ENCODE measurements around the gene EEF1E1.
A peak's percentile ranks its signal among the peaks of the same experiment; 100 is the strongest.
"Not testable (repeated sequence)": the region's sequence is repeated elsewhere in the genome, so short reads cannot be mapped to it uniquely, and the experiment has no call there.

The EEF1E1 gene

GRCh38 chr6:8063761-8064637, 38.3 kb downstream of the EEF1E1 start, which contains the start of gene BLOC1S5:
Gene BLOC1S5 (minus strand): TSS chr6:8064389. CDS start chr6:8064376, 13 bp downstream.
- Histone ChIP-seq H3K36me3 (ENCODE audit: control insufficient read depth in 2 of 2, insufficient read depth in 2 of 2, low read length in 2 of 2) (peaks cover 2 to 7% of the 10 kb centered on the region in 2 donors), H3K27ac (ENCODE audit: low read length) (peak within 1 kb of the TSS; percentile 84), H3K4me3 (ENCODE audit: low read length in 2 of 2) (peak within 1 kb of the TSS; percentile 86 to 90), H3K27me3 (ENCODE audit: control insufficient read depth in 1 of 2, insufficient read depth in 2 of 2, low read length in 2 of 2) (no peaks in the 10 kb centered on the region), H3K4me1 (ENCODE audit: control insufficient read depth, insufficient read depth, low read length) (peaks cover 5% of the 10 kb centered on the region), H3K9ac (ENCODE audit: low read length in 2 of 2) (peak within 1 kb of the TSS; percentile 85 to 91), H3K9me3 (ENCODE audit: control insufficient read depth in 2 of 2, low read length in 2 of 2) (no peaks in the 10 kb centered on the region)

GRCh38 chr6:8061736-8062135, 40.6 kb downstream of the EEF1E1 start:
- no peaks in the 10 kb centered on the region for H3K27me3 ChIP-seq (ENCODE audit: control insufficient read depth in 1 of 2, insufficient read depth in 2 of 2, low read length in 2 of 2)

GRCh38 chr6:8060346-8060745, 42.0 kb downstream of the EEF1E1 start:
- H3K9me3 ChIP-seq (ENCODE audit: control insufficient read depth in 2 of 2, low read length in 2 of 2) = no peaks in the 10 kb centered on the region
- peaks cover 2 to 13% of the 10 kb centered on the region in 2 donors for H3K36me3 ChIP-seq (ENCODE audit: control insufficient read depth in 2 of 2, insufficient read depth in 2 of 2, low read length in 2 of 2)
- H3K27ac ChIP-seq (ENCODE audit: low read length) = no peak overlapping the region
- no peak overlapping the region for H3K4me3 ChIP-seq (ENCODE audit: low read length in 2 of 2)
- H3K9ac ChIP-seq (ENCODE audit: low read length in 2 of 2) = no peak overlapping the region
- no peaks in the 10 kb centered on the region for H3K27me3 ChIP-seq (ENCODE audit: control insufficient read depth in 1 of 2, insufficient read depth in 2 of 2, low read length in 2 of 2)
- peaks cover 5% of the 10 kb centered on the region for H3K4me1 ChIP-seq (ENCODE audit: control insufficient read depth, insufficient read depth, low read length)

More at GRCh38 chr6:8061736-8062135, 40.6 kb downstream of the EEF1E1 start:
- H3K36me3 ChIP-seq (ENCODE audit: control insufficient read depth in 2 of 2, insufficient read depth in 2 of 2, low read length in 2 of 2) = peaks cover 2 to 9% of the 10 kb centered on the region in 2 donors
- no peak overlapping the region for H3K4me3 ChIP-seq (ENCODE audit: low read length in 2 of 2)
- no peak overlapping the region for H3K27ac ChIP-seq (ENCODE audit: low read length)
- H3K9ac ChIP-seq (ENCODE audit: low read length in 2 of 2) = no peak overlapping the region
- H3K4me1 ChIP-seq (ENCODE audit: control insufficient read depth, insufficient read depth, low read length) = peaks cover 5% of the 10 kb centered on the region
- H3K9me3 ChIP-seq (ENCODE audit: control insufficient read depth in 2 of 2, low read length in 2 of 2) = no peaks in the 10 kb centered on the region

- Histone ChIP-seq H3K9ac (ENCODE audit: low read length in 2 of 2) (no peak overlapping the region), H3K27me3 (ENCODE audit: control insufficient read depth in 1 of 2, insufficient read depth in 2 of 2, low read length in 2 of 2) (no peaks in the 10 kb centered on the region), H3K4me3 (ENCODE audit: low read length in 2 of 2) (no peak overlapping the region), H3K9me3 (ENCODE audit: control insufficient read depth in 2 of 2, low read length in 2 of 2) (no peaks in the 10 kb centered on the region), H3K27ac (ENCODE audit: low read length) (no peak overlapping the region), H3K4me1 (ENCODE audit: control insufficient read depth, insufficient read depth, low read length) (no peaks in the 10 kb centered on the region), H3K36me3 (ENCODE audit: control insufficient read depth in 2 of 2, insufficient read depth in 2 of 2, low read length in 2 of 2) (peaks cover 2 to 13% of the 10 kb centered on the region in 2 donors)
Observed at GRCh38 chr6:8059129-8059528, 43.2 kb downstream of the EEF1E1 start.

- Histone ChIP-seq H3K9me3 (ENCODE audit: control insufficient read depth in 2 of 2, low read length in 2 of 2) (no peaks in the 10 kb centered on the region), H3K27ac (ENCODE audit: low read length) (no peak overlapping the region), H3K9ac (ENCODE audit: low read length in 2 of 2) (no peak overlapping the region), H3K4me3 (ENCODE audit: low read length in 2 of 2) (no peak overlapping the region), H3K27me3 (ENCODE audit: control insufficient read depth in 1 of 2, insufficient read depth in 2 of 2, low read length in 2 of 2) (no peaks in the 10 kb centered on the region), H3K36me3 (ENCODE audit: control insufficient read depth in 2 of 2, insufficient read depth in 2 of 2, low read length in 2 of 2) (peaks cover 4 to 13% of the 10 kb centered on the region in 2 donors), H3K4me1 (ENCODE audit: control insufficient read depth, insufficient read depth, low read length) (no peaks in the 10 kb centered on the region)
Observed at GRCh38 chr6:8057793-8058192, 44.6 kb downstream of the EEF1E1 start.

GRCh38 chr6:8057263-8057662, 45.1 kb downstream of the EEF1E1 start:
- H3K9me3 ChIP-seq (ENCODE audit: control insufficient read depth in 2 of 2, low read length in 2 of 2) = no peaks in the 10 kb centered on the region
- no peaks in the 10 kb centered on the region for H3K4me1 ChIP-seq (ENCODE audit: control insufficient read depth, insufficient read depth, low read length)
- H3K27me3 ChIP-seq (ENCODE audit: control insufficient read depth in 1 of 2, insufficient read depth in 2 of 2, low read length in 2 of 2) = no peaks in the 10 kb centered on the region
- H3K27ac ChIP-seq (ENCODE audit: low read length) = no peak overlapping the region
- peaks cover 5 to 13% of the 10 kb centered on the region in 2 donors for H3K36me3 ChIP-seq (ENCODE audit: control insufficient read depth in 2 of 2, insufficient read depth in 2 of 2, low read length in 2 of 2)
- H3K4me3 ChIP-seq (ENCODE audit: low read length in 2 of 2) = no peak overlapping the region
- H3K9ac ChIP-seq (ENCODE audit: low read length in 2 of 2) = no peak overlapping the region

- Histone ChIP-seq H3K4me1 (ENCODE audit: control insufficient read depth, insufficient read depth, low read length) (no peaks in the 10 kb centered on the region), H3K9ac (ENCODE audit: low read length in 2 of 2) (no peak overlapping the region), H3K27ac (ENCODE audit: low read length) (no peak overlapping the region), H3K4me3 (ENCODE audit: low read length in 2 of 2) (no peak overlapping the region), H3K27me3 (ENCODE audit: control insufficient read depth in 1 of 2, insufficient read depth in 2 of 2, low read length in 2 of 2) (no peaks in the 10 kb centered on the region), H3K36me3 (ENCODE audit: control insufficient read depth in 2 of 2, insufficient read depth in 2 of 2, low read length in 2 of 2) (peaks cover 3 to 6% of the 10 kb centered on the region in 2 donors), H3K9me3 (ENCODE audit: control insufficient read depth in 2 of 2, low read length in 2 of 2) (no peaks in the 10 kb centered on the region)
Observed at GRCh38 chr6:8054276-8054675, 48.1 kb downstream of the EEF1E1 start.

GRCh38 chr6:8047541-8048292, 54.6 kb downstream of the EEF1E1 start:
- Histone ChIP-seq H3K36me3 (ENCODE audit: control insufficient read depth in 2 of 2, insufficient read depth in 2 of 2, low read length in 2 of 2) (peaks cover 0 to under 1% of the 10 kb centered on the region in 2 donors), H3K27me3 (ENCODE audit: control insufficient read depth in 1 of 2, insufficient read depth in 2 of 2, low read length in 2 of 2) (no peaks in the 10 kb centered on the region), H3K9ac (ENCODE audit: low read length in 2 of 2) (no peak overlapping the region), H3K4me3 (ENCODE audit: low read length in 2 of 2) (no peak overlapping the region), H3K27ac (ENCODE audit: low read length) (no peak overlapping the region), H3K4me1 (ENCODE audit: control insufficient read depth, insufficient read depth, low read length) (no peaks in the 10 kb centered on the region), H3K9me3 (ENCODE audit: control insufficient read depth in 2 of 2, low read length in 2 of 2) (no peaks in the 10 kb centered on the region)

GRCh38 chr6:8045769-8046168, 56.6 kb downstream of the EEF1E1 start:
- not testable (repeated sequence) for H3K4me3 ChIP-seq (ENCODE audit: low read length in 2 of 2); H3K9ac ChIP-seq (ENCODE audit: low read length in 2 of 2); H3K27me3 ChIP-seq (ENCODE audit: control insufficient read depth in 1 of 2, insufficient read depth in 2 of 2, low read length in 2 of 2); H3K9me3 ChIP-seq (ENCODE audit: control insufficient read depth in 2 of 2, low read length in 2 of 2); H3K27ac ChIP-seq (ENCODE audit: low read length); H3K36me3 ChIP-seq (ENCODE audit: control insufficient read depth in 2 of 2, insufficient read depth in 2 of 2, low read length in 2 of 2); H3K4me1 ChIP-seq (ENCODE audit: control insufficient read depth, insufficient read depth, low read length)

- Histone ChIP-seq H3K27ac (ENCODE audit: low read length) (no peak overlapping the region), H3K4me3 (ENCODE audit: low read length in 2 of 2) (no peak overlapping the region), H3K36me3 (ENCODE audit: control insufficient read depth in 2 of 2, insufficient read depth in 2 of 2, low read length in 2 of 2) (peaks cover 5 to 10% of the 10 kb centered on the region in 2 donors), H3K4me1 (ENCODE audit: control insufficient read depth, insufficient read depth, low read length) (no peaks in the 10 kb centered on the region), H3K27me3 (ENCODE audit: control insufficient read depth in 1 of 2, insufficient read depth in 2 of 2, low read length in 2 of 2) (no peaks in the 10 kb centered on the region), H3K9ac (ENCODE audit: low read length in 2 of 2) (no peak overlapping the region), H3K9me3 (ENCODE audit: control insufficient read depth in 2 of 2, low read length in 2 of 2) (no peaks in the 10 kb centered on the region)
Observed at GRCh38 chr6:8043221-8043620, 59.1 kb downstream of the EEF1E1 start.
